Retinal pigment epithelial cell (primary cell): ENCODE data around the gene ABO.
"Not testable (repeated sequence)": the region's sequence is repeated elsewhere in the genome, so short reads cannot be mapped to it uniquely, and the experiment has no call there.

Source experiments
- DNase-seq: peaks from one replicate; pipeline ENCODE4 v3.0.0-alpha.2; 2010; ENCODE audit warnings: low read depth
- H3K4me3 ChIP-seq: 2 replicates; pipeline ENCODE4 v1.5.1; 2011; ENCODE audit warnings: mild to moderate bottlenecking, low read length, control low read depth, moderate library complexity
- CTCF ChIP-seq: conservative IDR thresholded peaks from 2 replicates; pipeline ENCODE4 v1.5.1; 2011; ENCODE audit warnings: low read depth, low read length, control low read depth, inconsistent platforms

The ABO gene

GRCh38 chr9:133225171-133226011 lies 49.6 kb downstream of the ABO start:
- TF ChIP-seq CTCF: no peak
- no peak for DNase-seq
- H3K4me3 ChIP-seq: no peak overlapping the region

- DNase-seq: no peak
- H3K4me3 ChIP-seq: no peak overlapping the region
- TF ChIP-seq CTCF: no peak
Measured at GRCh38 chr9:133224762-133225161, 50.2 kb downstream of the ABO start.

GRCh38 chr9:133223159-133223756 lies 51.7 kb downstream of the ABO start:
- not testable (repeated sequence) for DNase-seq, H3K4me3 ChIP-seq

- not testable (repeated sequence) for H3K4me3 ChIP-seq, DNase-seq
Measured at GRCh38 chr9:133221994-133222393, 53.0 kb downstream of the ABO start.

GRCh38 chr9:133221177-133221809 lies 53.7 kb downstream of the ABO start:
- DNase-seq: no peak
- H3K4me3 ChIP-seq: no peak overlapping the region
- no peak for TF ChIP-seq CTCF

GRCh38 chr9:133218049-133218975 lies 56.7 kb downstream of the ABO start:
- not testable (repeated sequence) for H3K4me3 ChIP-seq, DNase-seq

GRCh38 chr9:133217333-133217988 lies 57.5 kb downstream of the ABO start:
- not testable (repeated sequence) for DNase-seq, H3K4me3 ChIP-seq

GRCh38 chr9:133214276-133214675 lies 60.7 kb downstream of the ABO start:
- not testable (repeated sequence) for H3K4me3 ChIP-seq, DNase-seq

GRCh38 chr9:133210609-133211008 lies 64.4 kb downstream of the ABO start:
- H3K4me3 ChIP-seq: no peak overlapping the region
- TF ChIP-seq CTCF: no peak
- no peak for DNase-seq
